ENCODE data around the gene ABCB4. TPM values are rescaled to one million over a fixed set of nuclear protein-coding genes. Genes with fewer than 3 reads are reported as not detected.

Gene ABCB4
- total RNA-seq, 4 donors from 2014 or later, result 1.6 to 2.8 (median 1.9) TPM; not detected in 1

DNA sequence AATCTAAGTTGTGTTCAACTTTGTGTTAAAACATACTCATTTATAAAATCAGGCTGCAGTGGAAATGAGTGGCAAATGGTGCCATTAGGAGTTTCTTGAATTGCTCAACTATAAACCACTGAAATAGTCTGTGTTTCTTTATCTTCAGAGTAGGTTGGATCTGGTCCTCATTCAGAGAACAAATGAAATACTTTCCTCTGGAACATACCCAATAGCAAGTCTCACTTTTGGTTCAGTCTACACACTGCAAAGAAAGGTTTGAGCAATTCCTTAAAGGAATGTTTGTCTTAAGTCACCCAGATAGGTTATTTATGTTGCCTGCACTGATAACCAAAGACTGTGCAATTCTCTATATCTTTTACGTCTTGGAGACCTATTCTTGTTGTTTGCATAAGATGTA is 62.5 kb downstream of the ABCB4 start:
- TF ChIP-seq, protein P1, sequence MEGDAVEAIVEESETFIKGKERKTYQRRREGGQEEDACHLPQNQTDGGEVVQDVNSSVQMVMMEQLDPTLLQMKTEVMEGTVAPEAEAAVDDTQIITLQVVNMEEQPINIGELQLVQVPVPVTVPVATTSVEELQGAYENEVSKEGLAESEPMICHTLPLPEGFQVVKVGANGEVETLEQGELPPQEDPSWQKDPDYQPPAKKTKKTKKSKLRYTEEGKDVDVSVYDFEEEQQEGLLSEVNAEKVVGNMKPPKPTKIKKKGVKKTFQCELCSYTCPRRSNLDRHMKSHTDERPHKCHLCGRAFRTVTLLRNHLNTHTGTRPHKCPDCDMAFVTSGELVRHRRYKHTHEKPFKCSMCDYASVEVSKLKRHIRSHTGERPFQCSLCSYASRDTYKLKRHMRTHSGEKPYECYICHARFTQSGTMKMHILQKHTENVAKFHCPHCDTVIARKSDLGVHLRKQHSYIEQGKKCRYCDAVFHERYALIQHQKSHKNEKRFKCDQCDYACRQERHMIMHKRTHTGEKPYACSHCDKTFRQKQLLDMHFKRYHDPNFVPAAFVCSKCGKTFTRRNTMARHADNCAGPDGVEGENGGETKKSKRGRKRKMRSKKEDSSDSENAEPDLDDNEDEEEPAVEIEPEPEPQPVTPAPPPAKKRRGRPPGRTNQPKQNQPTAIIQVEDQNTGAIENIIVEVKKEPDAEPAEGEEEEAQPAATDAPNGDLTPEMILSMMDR (IDR thresholded peaks at IDR 0.05), result no peak
- TF ChIP-seq EP300 (IDR thresholded peaks at IDR 0.05) (no peak), POLR2A (IDR thresholded peaks at IDR 0.05) (no peak), POLR2AphosphoS5 (IDR thresholded peaks at IDR 0.05) (no peak)
- Histone ChIP-seq H3K9me3 (no peaks in the 10 kb centered on the region), H3K27ac (no peak overlapping the region), H3K4me3 (no peak overlapping the region), H3K27me3 (no peaks in the 10 kb centered on the region), H3K36me3 (no peaks in the 10 kb centered on the region), H3K4me1 (peaks cover 21% of the 10 kb centered on the region)
- no peak for DNase-seq (ENCODE audit: low spot score in 2 of 2)
- WGBS, result 89% methylated on average over 1 of the region's 1 CpG

DNA sequence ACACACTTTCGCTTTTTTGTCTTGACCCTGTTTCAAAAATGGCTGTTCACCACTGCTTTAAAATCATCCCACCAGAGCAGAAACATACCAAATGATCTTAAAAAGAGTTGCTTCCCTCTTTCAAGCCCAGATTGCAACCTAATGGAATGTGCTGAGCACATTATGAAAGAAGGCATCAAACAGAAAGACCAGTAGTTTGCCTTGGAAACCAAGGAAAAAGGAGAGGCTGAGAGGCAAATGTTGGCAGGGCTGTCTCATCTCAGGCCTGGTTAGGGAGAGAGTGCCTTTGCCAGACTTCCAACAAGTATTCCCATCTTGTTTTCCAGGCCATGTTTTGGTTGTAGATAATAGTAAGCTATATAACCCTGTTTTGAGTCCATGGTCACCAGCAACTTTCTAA is 64.3 kb downstream of the ABCB4 start:
- no peaks in the 10 kb centered on the region for H3K36me3 ChIP-seq
- no peaks in the 10 kb centered on the region for H3K27me3 ChIP-seq
- H3K4me3 ChIP-seq, result no peak overlapping the region
- WGBS, result 93% methylated on average over 1 of the region's 1 CpG
- TF ChIP-seq POLR2A (IDR thresholded peaks at IDR 0.05), result no peak
- no peak for TF ChIP-seq POLR2AphosphoS5 (IDR thresholded peaks at IDR 0.05)
- TF ChIP-seq EP300 (IDR thresholded peaks at IDR 0.05), result no peak
- TF ChIP-seq, protein P1 (IDR thresholded peaks at IDR 0.05), result no peak
- no peak for DNase-seq (ENCODE audit: low spot score in 2 of 2)
- no peak overlapping the region for H3K27ac ChIP-seq
- H3K9me3 ChIP-seq, result no peaks in the 10 kb centered on the region
- peaks cover 13% of the 10 kb centered on the region for H3K4me1 ChIP-seq

DNA sequence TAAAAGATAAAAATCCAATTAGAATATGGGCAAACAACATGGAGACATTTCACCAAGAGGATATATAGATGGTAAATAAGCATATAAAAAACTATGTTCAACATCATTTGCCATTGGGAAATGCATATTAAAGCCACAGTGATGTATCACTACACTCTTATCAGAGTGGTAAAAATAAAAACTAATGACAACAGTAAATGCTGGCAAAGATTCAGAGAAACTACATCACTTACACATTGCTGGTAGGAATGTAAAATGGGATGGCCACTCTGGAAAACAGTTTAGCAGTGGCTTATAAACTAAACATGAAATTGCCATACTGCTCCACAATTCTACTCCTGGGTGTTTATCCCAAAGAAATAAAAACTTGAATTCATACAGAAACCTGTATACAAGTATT is 70.8 kb downstream of the ABCB4 start:
- no peak overlapping the region for H3K4me3 ChIP-seq
- no peaks in the 10 kb centered on the region for H3K4me1 ChIP-seq
- no peak overlapping the region for H3K27ac ChIP-seq
- DNase-seq (ENCODE audit: low spot score in 2 of 2), result no peak
- H3K36me3 ChIP-seq, result peaks cover 6% of the 10 kb centered on the region
- TF ChIP-seq POLR2A (IDR thresholded peaks at IDR 0.05) (no peak), POLR2AphosphoS5 (IDR thresholded peaks at IDR 0.05) (no peak)
- TF ChIP-seq, protein P1 (IDR thresholded peaks at IDR 0.05), result no peak
- H3K27me3 ChIP-seq, result no peaks in the 10 kb centered on the region
- H3K9me3 ChIP-seq, result no peaks in the 10 kb centered on the region

DNA sequence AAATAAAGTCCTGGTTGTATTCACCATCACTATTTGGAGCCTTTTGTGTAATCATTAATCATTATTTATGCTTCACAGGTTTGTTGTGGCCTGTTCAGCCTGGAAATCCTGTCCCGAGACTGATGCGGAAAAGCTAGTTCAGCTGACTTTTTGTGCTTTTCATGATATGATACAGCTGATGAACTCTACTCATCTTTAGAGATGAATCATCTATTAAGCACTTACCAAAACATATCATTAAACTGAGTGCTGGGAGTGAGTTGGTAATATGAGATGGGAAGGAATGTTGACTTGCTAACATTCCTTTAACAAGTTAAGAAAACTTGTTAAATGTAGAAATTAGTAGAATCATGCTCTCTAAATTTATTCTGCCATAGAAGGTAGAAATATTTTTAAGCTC is 77.0 kb downstream of the ABCB4 start:
- no peak for DNase-seq (ENCODE audit: low spot score in 2 of 2)
- TF ChIP-seq EP300 (IDR thresholded peaks at IDR 0.05) (no peak), POLR2AphosphoS5 (IDR thresholded peaks at IDR 0.05) (no peak), POLR2A (IDR thresholded peaks at IDR 0.05) (no peak)
- TF ChIP-seq, protein P1 (IDR thresholded peaks at IDR 0.05), result no peak
- 50% methylated on average over 2 of the region's 2 CpGs for WGBS
- no peaks in the 10 kb centered on the region for H3K9me3 ChIP-seq
- H3K4me1 ChIP-seq, result no peaks in the 10 kb centered on the region
- H3K4me3 ChIP-seq, result no peak overlapping the region
- H3K27me3 ChIP-seq, result no peaks in the 10 kb centered on the region
- peaks cover 37% of the 10 kb centered on the region for H3K36me3 ChIP-seq
- H3K27ac ChIP-seq, result no peak overlapping the region

DNA sequence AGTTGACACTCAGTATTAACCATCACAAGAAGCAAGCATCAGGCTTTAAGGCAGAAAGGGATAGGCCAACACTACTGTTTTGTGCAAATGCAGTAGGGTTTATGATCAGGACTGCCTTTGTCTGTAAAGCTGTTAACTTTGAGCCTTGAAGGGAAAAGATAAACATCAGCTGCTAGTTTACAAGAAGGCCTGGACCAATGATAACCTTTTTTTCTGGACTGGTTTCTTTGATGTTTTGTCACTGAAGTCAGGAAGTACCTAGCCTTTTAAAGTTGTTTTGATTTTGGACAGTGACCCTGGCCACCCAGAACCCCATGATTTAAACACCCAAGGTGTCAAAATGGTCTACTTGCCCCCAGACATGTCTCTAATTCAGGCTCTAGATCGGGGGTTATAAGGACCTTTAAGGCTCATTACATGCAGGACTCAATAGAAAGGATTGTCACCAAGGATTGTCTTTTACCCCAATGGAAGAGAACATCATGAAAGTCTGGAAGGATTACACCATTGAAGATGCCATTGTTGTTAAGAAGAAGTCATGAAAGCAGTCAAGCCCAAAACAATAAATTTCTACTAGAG is 79.9 kb downstream of the ABCB4 start:
- WGBS, result 95% methylated on average over 1 of the region's 1 CpG
- Histone ChIP-seq H3K4me1 (no peaks in the 10 kb centered on the region), H3K9me3 (no peaks in the 10 kb centered on the region), H3K4me3 (no peak overlapping the region), H3K27ac (no peak overlapping the region), H3K27me3 (no peaks in the 10 kb centered on the region), H3K36me3 (peaks cover 55% of the 10 kb centered on the region)
- TF ChIP-seq EP300 (IDR thresholded peaks at IDR 0.05) (no peak), POLR2AphosphoS5 (IDR thresholded peaks at IDR 0.05) (no peak), POLR2A (IDR thresholded peaks at IDR 0.05) (no peak)
- TF ChIP-seq, protein P1 (IDR thresholded peaks at IDR 0.05), result no peak
- DNase-seq (ENCODE audit: low spot score in 2 of 2), result no peak
